Activated CD4-positive, alpha-beta memory T cell treated with anti-CD3 and anti-CD28 coated beads, Interleukin-2, amount 10 ng/mL, durations not matched to agents 7 days and 5 days (primary cell): Measurements from ENCODE around the gene PKHD1. TPM values are rescaled to one million over a fixed set of nuclear protein-coding genes. Genes with fewer than 3 reads are reported as not detected.

Experiments used
- CTCF ChIA-PET: fragments of 350-600 bp; sonication (Branson Sonifier 250); formaldehyde crosslinking; loops from one replicate; lab custom pipeline; 2021; ENCODE audit warnings: antibody characterized with exemption, inconsistent platforms; lab: Charles Lee
- POLR2A ChIA-PET: fragments of 350-600 bp; sonication (Branson Sonifier 250); formaldehyde crosslinking; loops from one replicate; lab custom pipeline; 2021; ENCODE audit warnings: antibody characterized with exemption; lab: Charles Lee
- DNase-seq: peaks from one replicate; pipeline ENCODE4 v3.0.0-alpha.2; 2020
- H3K27ac Mint-ChIP-seq: one replicate; pipeline ENCODE4 v1.8.0; 2021; ENCODE audit warnings: mild to moderate bottlenecking, mixed read lengths
- H3K27me3 Mint-ChIP-seq: one replicate; pipeline ENCODE4 v1.8.0; 2021; ENCODE audit warnings: mixed read lengths
- H3K36me3 Mint-ChIP-seq: one replicate; pipeline ENCODE4 v1.8.0; 2021; ENCODE audit warnings: low read depth, mixed read lengths
- H3K4me1 Mint-ChIP-seq: one replicate; pipeline ENCODE4 v1.8.0; 2021; ENCODE audit warnings: mixed read lengths
- H3K4me3 Mint-ChIP-seq: one replicate; pipeline ENCODE4 v1.8.0; 2021; ENCODE audit warnings: mild to moderate bottlenecking, mixed read lengths
- H3K9me3 Mint-ChIP-seq: one replicate; pipeline ENCODE4 v1.8.0; 2021; ENCODE audit warnings: mixed read lengths
- total RNA-seq, 2 experiments: library from RNA; stranded (reverse); gene quantifications; one replicate each; pipeline ENCODE4 v1.2.3, GENCODE V29; 2021

The PKHD1 gene
- total RNA-seq, 2 experiments from 2014 or later, result not detected

GRCh38 chr6:52123251-52123650 is 35.8 kb upstream of the PKHD1 start:
- Mint-ChIP-seq H3K36me3 (no peaks in the 10 kb centered on the region), H3K4me3 (no peak overlapping the region), H3K27ac (no peak overlapping the region), H3K27me3 (peaks cover 23% of the 10 kb centered on the region), H3K9me3 (no peaks in the 10 kb centered on the region), H3K4me1 (no peaks in the 10 kb centered on the region)
- DNase-seq, result no peak
- ChIA-PET POLR2A (no interaction called here), CTCF (no interaction called here)

- ChIA-PET POLR2A (no interaction called here), CTCF (no interaction called here)
- Mint-ChIP-seq H3K27ac (no peak overlapping the region), H3K27me3 (peaks cover 17% of the 10 kb centered on the region), H3K4me3 (no peak overlapping the region), H3K4me1 (no peaks in the 10 kb centered on the region), H3K9me3 (peaks cover under 1% of the 10 kb centered on the region), H3K36me3 (no peaks in the 10 kb centered on the region)
- DNase-seq, result no peak
Measured at GRCh38 chr6:52117352-52117751, 29.9 kb upstream of the PKHD1 start.

- DNase-seq, result no peak
- peaks cover 17% of the 10 kb centered on the region for H3K27me3 Mint-ChIP-seq
- no peaks in the 10 kb centered on the region for H3K36me3 Mint-ChIP-seq
- H3K9me3 Mint-ChIP-seq, result peaks cover 3% of the 10 kb centered on the region
- no peak overlapping the region for H3K4me3 Mint-ChIP-seq
- no peaks in the 10 kb centered on the region for H3K4me1 Mint-ChIP-seq
- no peak overlapping the region for H3K27ac Mint-ChIP-seq
- CTCF ChIA-PET, result no interaction called here
- POLR2A ChIA-PET, result no interaction called here
Measured at GRCh38 chr6:52116605-52116948, 29.2 kb upstream of the PKHD1 start.

GRCh38 chr6:52115891-52116604 is 28.6 kb upstream of the PKHD1 start:
- ChIA-PET CTCF (no interaction called here), POLR2A (no interaction called here)
- no peak for DNase-seq
- no peak overlapping the region for H3K4me3 Mint-ChIP-seq
- H3K36me3 Mint-ChIP-seq, result no peaks in the 10 kb centered on the region
- no peak overlapping the region for H3K27ac Mint-ChIP-seq
- H3K4me1 Mint-ChIP-seq, result no peaks in the 10 kb centered on the region
- H3K27me3 Mint-ChIP-seq, result peaks cover 14% of the 10 kb centered on the region
- peaks cover 3% of the 10 kb centered on the region for H3K9me3 Mint-ChIP-seq

DNA sequence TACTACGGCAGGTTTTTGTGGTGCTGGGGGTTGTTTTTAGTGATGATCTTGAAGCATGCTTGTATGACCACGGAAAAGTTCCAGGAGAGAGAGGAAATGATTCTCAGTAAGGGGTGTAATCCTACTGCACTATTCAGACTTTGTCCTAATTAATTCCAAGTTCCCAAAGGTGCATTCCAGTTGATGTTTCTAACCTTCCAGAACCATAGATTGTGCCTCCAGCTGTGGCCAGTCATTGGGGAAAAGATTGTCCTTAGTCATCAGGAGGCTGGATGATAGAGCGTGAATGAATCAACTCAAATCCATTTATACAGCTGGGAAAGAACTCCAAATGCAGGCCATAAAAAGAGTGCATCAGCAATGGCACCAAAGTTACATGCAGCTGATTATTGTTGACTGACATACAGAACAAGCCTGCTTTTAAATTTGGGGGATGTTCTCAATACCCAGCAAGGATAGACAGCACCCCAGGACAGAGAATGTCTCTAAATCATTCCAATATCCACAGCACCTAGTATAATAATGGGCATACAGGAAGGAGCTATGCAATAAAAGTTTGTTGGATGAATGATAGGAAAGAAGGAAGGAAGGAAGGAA is 27.8 kb upstream of the PKHD1 start:
- H3K4me1 Mint-ChIP-seq, result no peaks in the 10 kb centered on the region
- ChIA-PET CTCF (no interaction called here), POLR2A (no interaction called here)
- H3K36me3 Mint-ChIP-seq, result no peaks in the 10 kb centered on the region
- peaks cover 3% of the 10 kb centered on the region for H3K9me3 Mint-ChIP-seq
- peaks cover 14% of the 10 kb centered on the region for H3K27me3 Mint-ChIP-seq
- DNase-seq, result no peak
- H3K4me3 Mint-ChIP-seq, result no peak overlapping the region
- H3K27ac Mint-ChIP-seq, result no peak overlapping the region

DNA sequence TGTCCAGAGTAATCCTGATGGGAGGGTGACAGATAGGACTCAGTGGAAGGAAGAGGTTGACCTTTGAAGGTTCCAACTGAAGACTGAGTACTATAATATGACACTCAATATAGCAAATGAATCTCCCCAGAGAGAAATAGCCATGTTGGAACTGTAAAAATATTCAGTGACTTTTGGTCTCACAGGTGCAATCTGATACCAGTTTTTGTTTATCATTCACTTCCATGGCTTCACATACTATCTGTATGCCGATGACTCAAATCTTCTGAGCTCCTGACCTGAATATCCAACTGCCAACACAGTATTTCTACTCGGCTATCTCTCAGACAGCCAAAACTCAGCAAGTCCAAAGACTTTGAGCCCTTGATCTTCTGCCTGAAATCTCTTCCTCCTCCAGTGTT is 21.8 kb upstream of the PKHD1 start:
- ChIA-PET POLR2A (no interaction called here), CTCF (no interaction called here)
- Mint-ChIP-seq H3K27ac (no peak overlapping the region), H3K36me3 (no peaks in the 10 kb centered on the region), H3K4me1 (no peaks in the 10 kb centered on the region), H3K27me3 (peaks cover 18% of the 10 kb centered on the region), H3K4me3 (no peak overlapping the region), H3K9me3 (peaks cover 3% of the 10 kb centered on the region)
- no peak for DNase-seq

DNA sequence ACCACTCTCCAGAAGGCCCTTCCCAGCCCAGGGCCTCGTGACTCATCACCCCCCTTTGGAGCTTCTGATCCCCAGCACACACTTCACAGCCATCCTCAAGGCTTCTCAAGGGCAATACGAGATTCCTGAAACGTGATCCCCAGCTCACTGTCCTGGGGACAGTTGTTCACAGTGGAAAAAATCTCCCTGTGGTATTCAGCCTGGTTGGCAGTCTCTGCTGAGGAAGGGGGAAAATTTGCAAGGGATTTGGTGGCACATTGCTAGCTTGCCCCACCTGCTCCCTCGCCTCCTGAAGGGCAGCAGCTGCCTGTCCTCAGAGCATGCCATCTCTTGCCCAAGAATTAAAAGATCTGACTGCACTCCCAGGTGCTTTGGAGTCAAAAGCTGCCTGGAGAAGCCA is 20.7 kb upstream of the PKHD1 start:
- peaks cover 3% of the 10 kb centered on the region for H3K9me3 Mint-ChIP-seq
- POLR2A ChIA-PET, result no interaction called here
- no peaks in the 10 kb centered on the region for H3K36me3 Mint-ChIP-seq
- H3K4me3 Mint-ChIP-seq, result no peak overlapping the region
- DNase-seq, result no peak
- no peaks in the 10 kb centered on the region for H3K4me1 Mint-ChIP-seq
- H3K27me3 Mint-ChIP-seq, result peaks cover 23% of the 10 kb centered on the region
- no peak overlapping the region for H3K27ac Mint-ChIP-seq
- CTCF ChIA-PET, result no interaction called here

GRCh38 chr6:52106994-52107393 is 19.6 kb upstream of the PKHD1 start:
- POLR2A ChIA-PET, result no interaction called here
- Mint-ChIP-seq H3K36me3 (no peaks in the 10 kb centered on the region), H3K27ac (no peak overlapping the region), H3K9me3 (no peaks in the 10 kb centered on the region), H3K27me3 (peaks cover 26% of the 10 kb centered on the region), H3K4me3 (no peak overlapping the region), H3K4me1 (no peaks in the 10 kb centered on the region)
- CTCF ChIA-PET, result no interaction called here
- no peak for DNase-seq

DNA sequence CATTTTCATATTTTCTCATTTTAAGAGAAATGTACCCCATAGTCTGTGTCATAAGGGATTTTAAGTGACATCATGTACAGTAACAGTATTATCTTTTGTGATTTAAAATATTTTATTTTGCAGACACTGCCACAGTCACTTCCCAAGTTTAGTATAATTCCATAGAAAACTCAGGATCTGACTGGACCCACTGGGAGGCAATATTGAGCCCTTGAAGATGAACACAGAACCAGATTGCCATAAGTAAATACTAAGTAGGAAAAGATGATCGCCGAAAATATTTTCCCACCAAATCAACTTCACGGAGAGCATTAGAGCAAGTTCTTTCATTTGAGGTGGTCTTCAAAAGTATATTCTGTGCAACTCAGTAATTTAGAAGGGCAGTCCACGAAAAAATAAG is 17.6 kb upstream of the PKHD1 start:
- Mint-ChIP-seq H3K27me3 (peaks cover 38% of the 10 kb centered on the region), H3K27ac (no peak overlapping the region), H3K4me3 (no peak overlapping the region), H3K36me3 (no peaks in the 10 kb centered on the region), H3K4me1 (no peaks in the 10 kb centered on the region), H3K9me3 (no peaks in the 10 kb centered on the region)
- CTCF ChIA-PET, result no interaction called here
- DNase-seq, result no peak
- POLR2A ChIA-PET, result no interaction called here

- Mint-ChIP-seq H3K27me3 (peaks cover 36% of the 10 kb centered on the region), H3K4me3 (no peak overlapping the region), H3K27ac (no peak overlapping the region), H3K4me1 (no peaks in the 10 kb centered on the region), H3K36me3 (no peaks in the 10 kb centered on the region), H3K9me3 (no peaks in the 10 kb centered on the region)
- ChIA-PET CTCF (no interaction called here), POLR2A (no interaction called here)
- no peak for DNase-seq
Measured at GRCh38 chr6:52103623-52104022, 16.2 kb upstream of the PKHD1 start.

DNA sequence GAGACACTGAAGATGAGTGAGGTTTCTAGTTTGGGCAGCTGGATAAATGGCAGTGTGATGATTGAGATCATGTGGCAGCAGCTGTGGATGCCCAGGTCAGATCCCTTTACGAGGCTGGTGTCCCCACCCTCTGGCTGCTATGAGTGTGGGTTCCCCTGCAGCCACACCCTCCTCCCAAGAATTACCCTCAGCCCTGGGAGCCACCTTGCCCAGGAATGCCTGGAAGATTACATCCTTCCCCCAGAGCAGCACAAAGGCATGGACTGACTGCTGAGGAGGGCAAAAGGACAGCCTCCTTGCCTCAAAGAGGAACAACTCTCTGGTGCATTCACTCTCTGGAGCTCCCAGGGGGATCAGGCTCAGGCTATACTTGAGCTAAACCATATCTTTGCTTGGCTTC is 15.0 kb upstream of the PKHD1 start:
- CTCF ChIA-PET, result no interaction called here

GRCh38 chr6:52098721-52099120 is 11.3 kb upstream of the PKHD1 start:
- Mint-ChIP-seq H3K27ac (no peak overlapping the region), H3K4me1 (no peaks in the 10 kb centered on the region), H3K4me3 (no peak overlapping the region), H3K9me3 (peaks cover 4% of the 10 kb centered on the region), H3K36me3 (no peaks in the 10 kb centered on the region), H3K27me3 (peaks cover 20% of the 10 kb centered on the region)
- no peak for DNase-seq
- POLR2A ChIA-PET, result no interaction called here
- CTCF ChIA-PET, result interaction anchor here (1.2 kb wide), 1 partner anchor 164 kb away, joined by 3 read pairs; no protein-coding TSS in a partner anchor

More for the DNA sequence above, 15.0 kb upstream of the PKHD1 start:
- DNase-seq, result no peak
- Mint-ChIP-seq H3K36me3 (no peaks in the 10 kb centered on the region), H3K27me3 (peaks cover 31% of the 10 kb centered on the region), H3K9me3 (peaks cover 2% of the 10 kb centered on the region), H3K4me1 (no peaks in the 10 kb centered on the region), H3K4me3 (no peak overlapping the region), H3K27ac (no peak overlapping the region)
- POLR2A ChIA-PET, result no interaction called here

GRCh38 chr6:52089758-52090348 is 2.4 kb upstream of the PKHD1 start:
- no peak overlapping the region for H3K4me3 Mint-ChIP-seq
- ChIA-PET POLR2A (no interaction called here), CTCF (no interaction called here)
- no peaks in the 10 kb centered on the region for H3K36me3 Mint-ChIP-seq
- no peaks in the 10 kb centered on the region for H3K9me3 Mint-ChIP-seq
- no peak for DNase-seq
- H3K27ac Mint-ChIP-seq, result no peak overlapping the region
- H3K4me1 Mint-ChIP-seq, result no peaks in the 10 kb centered on the region
- H3K27me3 Mint-ChIP-seq, result peaks cover 12% of the 10 kb centered on the region

DNA sequence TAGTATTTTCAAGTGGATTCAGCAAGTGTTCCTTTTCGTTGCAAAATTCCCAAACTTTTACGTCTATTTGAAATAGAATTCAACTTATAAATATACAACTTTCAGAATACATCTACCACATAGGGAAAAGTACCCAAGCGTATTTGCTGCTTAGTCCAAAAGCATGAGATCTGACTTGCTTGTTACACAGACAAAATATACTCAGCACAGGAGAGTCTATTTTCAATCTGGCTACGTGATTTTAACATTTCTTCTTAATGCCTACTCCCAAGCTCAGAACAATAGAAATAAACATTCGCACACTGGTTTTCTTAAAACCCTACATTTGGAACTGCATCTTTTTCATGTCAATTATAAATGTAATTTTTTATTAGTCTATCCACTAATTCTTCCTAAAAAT is 672 bp downstream of the PKHD1 start:
- no peaks in the 10 kb centered on the region for H3K4me1 Mint-ChIP-seq
- H3K9me3 Mint-ChIP-seq, result no peaks in the 10 kb centered on the region
- CTCF ChIA-PET, result interaction anchor here (0.8 to 1.0 kb wide), 2 partner anchors 37 to 173 kb away, joined by 3 read pairs; no protein-coding TSS in a partner anchor
- no peaks in the 10 kb centered on the region for H3K36me3 Mint-ChIP-seq
- peaks cover 22% of the 10 kb centered on the region for H3K27me3 Mint-ChIP-seq
- POLR2A ChIA-PET, result no interaction called here
- H3K27ac Mint-ChIP-seq, result no peak overlapping the region
- DNase-seq, result no peak
- H3K4me3 Mint-ChIP-seq, result no peak overlapping the region
